HepG2 (cell line): Measurements from ENCODE around the gene SLC7A8. TPM values are rescaled to one million over a fixed set of nuclear protein-coding genes. Genes with fewer than 3 reads are reported as not detected.

Experiments
- ARID2 ChIP-seq: sonication (generic); formaldehyde crosslinking; IDR thresholded peaks from 2 replicates; pipeline ENCODE4 v1.8.1; 2022; ENCODE audit warnings: mild to moderate bottlenecking, missing genetic modification reagents, borderline replicate concordance
- BRD4 ChIP-seq: sonication (generic); formaldehyde crosslinking; IDR thresholded peaks from 2 replicates; pipeline ENCODE4 v1.4.0; 2020; ENCODE audit warnings: missing genetic modification reagents
- EEA1 ChIP-seq: sonication (generic); formaldehyde crosslinking; IDR thresholded peaks from 2 replicates; pipeline ENCODE4 v1.5.1; 2020; ENCODE audit warnings: mild to moderate bottlenecking, missing genetic modification reagents, borderline replicate concordance
- FIP1L1 ChIP-seq: fragments of 200-400 bp; formaldehyde crosslinking; IDR thresholded peaks from 2 replicates; pipeline ENCODE4 v1.6.1; 2018; ENCODE audit warnings: low read depth, mild to moderate bottlenecking, low read length, moderate library complexity, borderline replicate concordance; ENCODE audit not compliant: insufficient read depth
- GTF2F1 ChIP-seq: fragments of 150-350 bp; IDR thresholded peaks from 2 replicates; pipeline ENCODE4 v1.6.1; 2014; ENCODE audit warnings: low read length
- HNF4G ChIP-seq, 2 experiments: sonication (generic) in 1 of 2; formaldehyde crosslinking in 1 of 2; IDR thresholded peaks; 2 replicates each; pipeline versions ENCODE4 v1.4.0 to v1.6.1; 2011 to 2020; ENCODE audit warnings: borderline replicate concordance in 2 of 2, low read depth in 2 of 2, mild to moderate bottlenecking in 2 of 2, low read length in 1 of 2, missing genetic modification reagents in 1 of 2, moderate library complexity in 1 of 2
- IRX3 ChIP-seq: sonication (generic); formaldehyde crosslinking; IDR thresholded peaks from 2 replicates; pipeline ENCODE4 v1.8.1; 2023; ENCODE audit warnings: mild to moderate bottlenecking, low read depth, missing genetic modification reagents, borderline replicate concordance
- KDM1A ChIP-seq: IDR thresholded peaks from 2 replicates; pipeline ENCODE4 v1.6.1; 2016; ENCODE audit warnings: missing compliant biosample characterization
- KDM3A ChIP-seq: IDR thresholded peaks from 2 replicates; pipeline ENCODE4 v1.6.1; 2018; ENCODE audit warnings: low read depth, missing compliant biosample characterization
- NRL ChIP-seq: sonication (generic); formaldehyde crosslinking; IDR thresholded peaks from 2 replicates; pipeline ENCODE4 v1.5.0; 2020; ENCODE audit warnings: missing genetic modification reagents, mild to moderate bottlenecking, moderate library complexity, borderline replicate concordance
- RBAK ChIP-seq: sonication (generic); formaldehyde crosslinking; IDR thresholded peaks from 2 replicates; pipeline ENCODE4 v1.5.1; 2020; ENCODE audit warnings: mild to moderate bottlenecking, missing genetic modification reagents
- RFXAP ChIP-seq: sonication (generic); formaldehyde crosslinking; IDR thresholded peaks from 2 replicates; pipeline ENCODE4 v1.4.0; 2020; ENCODE audit warnings: missing genetic modification reagents, borderline replicate concordance
- SALL2 ChIP-seq: sonication (generic); formaldehyde crosslinking; IDR thresholded peaks from 2 replicates; pipeline ENCODE4 v1.8.1; 2023; ENCODE audit warnings: mild to moderate bottlenecking, missing genetic modification reagents, inconsistent platforms
- SCMH1 ChIP-seq: sonication (generic); formaldehyde crosslinking; IDR thresholded peaks from 2 replicates; pipeline ENCODE4 v1.9.0; 2021; ENCODE audit warnings: missing genetic modification reagents, mild to moderate bottlenecking, borderline replicate concordance
- TBX2 ChIP-seq: sonication (generic); formaldehyde crosslinking; IDR thresholded peaks from 2 replicates; pipeline ENCODE4 v1.5.0; 2020; ENCODE audit warnings: missing genetic modification reagents, mild to moderate bottlenecking, borderline replicate concordance
- TCF12 ChIP-seq, 2 experiments: fragments of 450-650 bp in 1 of 2; sonication (generic) in 1 of 2; formaldehyde crosslinking in 1 of 2; IDR thresholded peaks; 2 replicates each; pipeline versions ENCODE4 v1.6.1 to v1.8.0; 2017 to 2022; ENCODE audit warnings: antibody characterized with exemption in 1 of 2, mild to moderate bottlenecking in 1 of 2, missing genetic modification reagents in 1 of 2, moderate library complexity in 1 of 2
- ZFP36L2 ChIP-seq: sonication (generic); formaldehyde crosslinking; IDR thresholded peaks from 2 replicates; pipeline ENCODE4 v1.4.0; 2020; ENCODE audit warnings: missing genetic modification reagents
- ZNF430 ChIP-seq: sonication (generic); formaldehyde crosslinking; IDR thresholded peaks from 2 replicates; pipeline ENCODE4 v1.9.0; 2021; ENCODE audit warnings: mild to moderate bottlenecking, missing genetic modification reagents
- ZNF605 ChIP-seq: sonication (generic); formaldehyde crosslinking; IDR thresholded peaks from 2 replicates; pipeline ENCODE4 v1.8.0; 2022; ENCODE audit warnings: mild to moderate bottlenecking, missing genetic modification reagents
- ZNF644 ChIP-seq: IDR thresholded peaks from 2 replicates; pipeline ENCODE4 v1.6.1; 2016; ENCODE audit warnings: low read depth
- ZNF768 ChIP-seq: sonication (generic); formaldehyde crosslinking; IDR thresholded peaks from 2 replicates; pipeline ENCODE4 v1.4.0; 2020; ENCODE audit warnings: missing genetic modification reagents
- polyA plus RNA-seq, 8 experiments: library from polyadenylated mRNA; depleted of rRNA in 3 of 8; stranded (reverse) in 7 of 8; unstranded in 1 of 8; fragments of >200 nt; fragmentation: Illumina TruSeq in 4 of 8; extraction: Trizol in 4 of 8; gene quantifications; 2 replicates each; pipeline versions ENCODE4 v1.2.1 to v1.2.3, GENCODE V29; 2011 to 2016; ENCODE audit warnings: low read depth in 4 of 8, missing spikeins in 1 of 8, mixed read lengths in 1 of 8; ENCODE audit not compliant: insufficient read depth in 1 of 8
- total RNA-seq, 5 experiments: library from RNA; depleted of rRNA; stranded (reverse); fragments of >200 nt; fragmentation: Illumina TruSeq; extraction: Trizol; gene quantifications; 2 replicates each; pipeline ENCODE4 v1.2.3, GENCODE V29; 2016; ENCODE audit warnings: low read depth in 1 of 5
- TF ChIP-seq, protein P1 (sequence below): sonication (generic); formaldehyde crosslinking; IDR thresholded peaks from 2 replicates; pipeline ENCODE4 v1.8.0; 2022; ENCODE audit warnings: mild to moderate bottlenecking, missing genetic modification reagents, moderate library complexity
- TF ChIP-seq, protein P2 (sequence below): sonication (generic); IDR thresholded peaks from 2 replicates; pipeline ENCODE4 v1.6.1; 2016; ENCODE audit warnings: low read depth, borderline replicate concordance
- TF ChIP-seq, protein P3 (sequence below): sonication (generic); formaldehyde crosslinking; IDR thresholded peaks from 2 replicates; pipeline ENCODE4 v1.4.0; 2020; ENCODE audit warnings: missing genetic modification reagents

The SLC7A8 gene
- total and polyA plus RNA-seq, 2 of the 13 experiments (the other 11 are each of a cell fraction or from before 2014, with no cell fraction given): 0.25 TPM; not detected in 1

DNA sequence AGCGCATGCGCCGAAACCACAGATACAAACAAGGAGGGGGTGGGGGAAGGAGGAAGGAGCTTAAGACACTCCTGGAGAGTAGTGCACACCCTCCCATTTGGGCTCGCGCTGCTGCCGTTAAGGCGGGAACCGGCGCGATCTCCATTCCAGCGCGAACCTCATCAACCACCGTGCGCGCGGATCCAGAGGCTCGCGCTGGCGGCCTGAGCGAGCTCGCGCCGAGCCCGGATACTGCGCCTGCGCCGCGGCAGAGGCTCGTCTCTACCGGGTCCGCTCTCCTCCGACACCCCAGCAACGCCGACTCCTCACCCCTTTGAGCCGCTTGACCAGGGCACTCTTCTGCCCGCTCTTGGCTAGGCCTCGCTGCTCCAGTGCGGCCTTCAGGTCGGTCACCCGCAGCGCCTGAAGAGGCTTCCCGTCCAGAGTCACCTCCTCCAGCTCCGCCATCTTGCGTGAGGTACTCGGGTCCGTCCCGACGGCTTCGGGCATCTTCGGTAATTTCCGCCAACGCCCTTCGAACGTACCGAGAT lies 88.7 kb downstream of the SLC7A8 start, which contains the start of gene ACIN1 (continued):
- TF ChIP-seq NRL (CRISPR knock-in tag): peak; percentile 99
- TF ChIP-seq, protein P1, sequence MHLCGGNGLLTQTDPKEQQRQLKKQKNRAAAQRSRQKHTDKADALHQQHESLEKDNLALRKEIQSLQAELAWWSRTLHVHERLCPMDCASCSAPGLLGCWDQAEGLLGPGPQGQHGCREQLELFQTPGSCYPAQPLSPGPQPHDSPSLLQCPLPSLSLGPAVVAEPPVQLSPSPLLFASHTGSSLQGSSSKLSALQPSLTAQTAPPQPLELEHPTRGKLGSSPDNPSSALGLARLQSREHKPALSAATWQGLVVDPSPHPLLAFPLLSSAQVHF (CRISPR knock-in tag): no peak
- peak; percentile 97 for TF ChIP-seq KDM3A (CRISPR knock-in tag)
- peak; percentile 99 for TF ChIP-seq BRD4 (CRISPR knock-in tag)
- TF ChIP-seq, protein P2, sequence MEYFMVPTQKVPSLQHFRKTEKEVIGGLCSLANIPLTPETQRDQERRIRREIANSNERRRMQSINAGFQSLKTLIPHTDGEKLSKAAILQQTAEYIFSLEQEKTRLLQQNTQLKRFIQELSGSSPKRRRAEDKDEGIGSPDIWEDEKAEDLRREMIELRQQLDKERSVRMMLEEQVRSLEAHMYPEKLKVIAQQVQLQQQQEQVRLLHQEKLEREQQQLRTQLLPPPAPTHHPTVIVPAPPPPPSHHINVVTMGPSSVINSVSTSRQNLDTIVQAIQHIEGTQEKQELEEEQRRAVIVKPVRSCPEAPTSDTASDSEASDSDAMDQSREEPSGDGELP: no peak
- TF ChIP-seq ZFP36L2: peak; percentile 62; the same call in 1 of the 2 replicates
- TF ChIP-seq, protein P3, sequence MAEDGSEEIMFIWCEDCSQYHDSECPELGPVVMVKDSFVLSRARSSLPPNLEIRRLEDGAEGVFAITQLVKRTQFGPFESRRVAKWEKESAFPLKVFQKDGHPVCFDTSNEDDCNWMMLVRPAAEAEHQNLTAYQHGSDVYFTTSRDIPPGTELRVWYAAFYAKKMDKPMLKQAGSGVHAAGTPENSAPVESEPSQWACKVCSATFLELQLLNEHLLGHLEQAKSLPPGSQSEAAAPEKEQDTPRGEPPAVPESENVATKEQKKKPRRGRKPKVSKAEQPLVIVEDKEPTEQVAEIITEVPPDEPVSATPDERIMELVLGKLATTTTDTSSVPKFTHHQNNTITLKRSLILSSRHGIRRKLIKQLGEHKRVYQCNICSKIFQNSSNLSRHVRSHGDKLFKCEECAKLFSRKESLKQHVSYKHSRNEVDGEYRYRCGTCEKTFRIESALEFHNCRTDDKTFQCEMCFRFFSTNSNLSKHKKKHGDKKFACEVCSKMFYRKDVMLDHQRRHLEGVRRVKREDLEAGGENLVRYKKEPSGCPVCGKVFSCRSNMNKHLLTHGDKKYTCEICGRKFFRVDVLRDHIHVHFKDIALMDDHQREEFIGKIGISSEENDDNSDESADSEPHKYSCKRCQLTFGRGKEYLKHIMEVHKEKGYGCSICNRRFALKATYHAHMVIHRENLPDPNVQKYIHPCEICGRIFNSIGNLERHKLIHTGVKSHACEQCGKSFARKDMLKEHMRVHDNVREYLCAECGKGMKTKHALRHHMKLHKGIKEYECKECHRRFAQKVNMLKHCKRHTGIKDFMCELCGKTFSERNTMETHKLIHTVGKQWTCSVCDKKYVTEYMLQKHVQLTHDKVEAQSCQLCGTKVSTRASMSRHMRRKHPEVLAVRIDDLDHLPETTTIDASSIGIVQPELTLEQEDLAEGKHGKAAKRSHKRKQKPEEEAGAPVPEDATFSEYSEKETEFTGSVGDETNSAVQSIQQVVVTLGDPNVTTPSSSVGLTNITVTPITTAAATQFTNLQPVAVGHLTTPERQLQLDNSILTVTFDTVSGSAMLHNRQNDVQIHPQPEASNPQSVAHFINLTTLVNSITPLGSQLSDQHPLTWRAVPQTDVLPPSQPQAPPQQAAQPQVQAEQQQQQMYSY (CRISPR knock-in tag): peak; percentile 82
- no peak for TF ChIP-seq ZNF644 (CRISPR knock-in tag)
- peak; percentile 99 for TF ChIP-seq EEA1 (CRISPR knock-in tag)
- no peak for TF ChIP-seq SCMH1 (CRISPR knock-in tag)
- no peak; the same call in 1 of the 2 replicates for TF ChIP-seq GTF2F1
- peak; percentile 81; the same call in 1 of the 2 replicates for TF ChIP-seq RBAK
- no peak for TF ChIP-seq TCF12 (IDR thresholded peaks at IDR 0.05)
- TF ChIP-seq TCF12 (CRISPR knock-in tag; IDR thresholded peaks at IDR 0.05): peak; percentile 89; the same call in 1 of the 2 replicates
- TF ChIP-seq TBX2 (CRISPR knock-in tag): peak; percentile 92
- TF ChIP-seq ZNF768: peak; percentile 95
- TF ChIP-seq RFXAP (CRISPR knock-in tag): peak; percentile 96
- peak; percentile 85; the same call in 1 of the 2 replicates for TF ChIP-seq FIP1L1
- 0 out of 2 replicates have a peak, but pooled peaks have one; percentile 1 for TF ChIP-seq KDM1A (CRISPR knock-in tag)
- TF ChIP-seq ZNF605: peak; percentile 100
- TF ChIP-seq ZNF430: peak; percentile 96
- TF ChIP-seq IRX3 (CRISPR knock-in tag): peak; percentile 95; the same call in 1 of the 2 replicates
- peak; percentile 91; the same call in 1 of the 2 replicates for TF ChIP-seq ARID2 (CRISPR knock-in tag)
- peak; percentile 99 for TF ChIP-seq SALL2
- TF ChIP-seq HNF4G (IDR thresholded peaks at IDR 0.05; ENCODE audit: borderline replicate concordance, low read depth, low read length): no peak
- TF ChIP-seq HNF4G (CRISPR knock-in tag; IDR thresholded peaks at IDR 0.05; ENCODE audit: borderline replicate concordance, low read depth): 0 out of 2 replicates have a peak, but pooled peaks have one; percentile 49
